ES-I3 (cell line): Measurements from ENCODE around the gene ART3.
"Not testable (repeated sequence)": the region's sequence is repeated elsewhere in the genome, so short reads cannot be mapped to it uniquely, and the experiment has no call there.

ENCODE experiments used
- H3K36me3 ChIP-seq: 2 replicates; pipeline ENCODE4 v1.6.1; 2013; ENCODE audit warnings: mild to moderate bottlenecking, low read length, control low read depth, moderate library complexity; ENCODE audit not compliant: insufficient read depth
- H3K4me1 ChIP-seq: 2 replicates; pipeline ENCODE4 v1.6.1; 2013; ENCODE audit warnings: mild to moderate bottlenecking, control low read depth, low read length; ENCODE audit not compliant: insufficient read depth
- H3K9ac ChIP-seq: 2 replicates; pipeline ENCODE4 v1.6.1; 2013; ENCODE audit warnings: low read depth, mild to moderate bottlenecking, low read length, moderate library complexity
- H3K9me3 ChIP-seq: 2 replicates; pipeline ENCODE4 v1.6.1; 2013; ENCODE audit warnings: mild to moderate bottlenecking, low read length, moderate library complexity; ENCODE audit not compliant: control insufficient read depth, insufficient read depth

Gene ART3

GRCh38 chr4:76074468-76074867, at the start of gene ART3:
TSS of gene ART3 (plus strand) at chr4:76074709. CDS start at chr4:76075890, 1,181 bp downstream.
- no peaks in the 10 kb centered on the region for H3K36me3 ChIP-seq

GRCh38 chr4:76028350-76028765, 46.2 kb upstream of the ART3 start:
- Histone ChIP-seq H3K36me3 (no peaks in the 10 kb centered on the region), H3K9me3 (no peaks in the 10 kb centered on the region), H3K4me1 (no peaks in the 10 kb centered on the region), H3K9ac (no peak overlapping the region)

More at GRCh38 chr4:76074468-76074867, at the start of gene ART3:
- Histone ChIP-seq H3K4me1 (peaks cover 19% of the 10 kb centered on the region), H3K9me3 (no peaks in the 10 kb centered on the region), H3K9ac (no peak within 1 kb of the TSS)

- H3K9ac ChIP-seq, result no peak overlapping the region
- H3K4me1 ChIP-seq, result no peaks in the 10 kb centered on the region
- no peaks in the 10 kb centered on the region for H3K9me3 ChIP-seq
- H3K36me3 ChIP-seq, result no peaks in the 10 kb centered on the region
These were observed 45.2 kb upstream of the ART3 start for GRCh38 chr4:76029300-76029699.

GRCh38 chr4:76035141-76035540, 39.4 kb upstream of the ART3 start:
- H3K9ac ChIP-seq, result no peak overlapping the region
- no peaks in the 10 kb centered on the region for H3K36me3 ChIP-seq
- H3K9me3 ChIP-seq, result no peaks in the 10 kb centered on the region
- no peaks in the 10 kb centered on the region for H3K4me1 ChIP-seq

GRCh38 chr4:76035799-76036380, 38.6 kb upstream of the ART3 start, which contains the start of gene CXCL11:
TSS of gene CXCL11 (minus strand) at chr4:76036070. CDS start at chr4:76035987, 83 bp downstream.
- H3K4me1 ChIP-seq, result no peaks in the 10 kb centered on the region
- no peak within 1 kb of the TSS for H3K9ac ChIP-seq
- no peaks in the 10 kb centered on the region for H3K36me3 ChIP-seq
- no peaks in the 10 kb centered on the region for H3K9me3 ChIP-seq

GRCh38 chr4:76036855-76037254, 37.7 kb upstream of the ART3 start:
- Histone ChIP-seq H3K9me3 (no peaks in the 10 kb centered on the region), H3K9ac (no peak overlapping the region), H3K36me3 (no peaks in the 10 kb centered on the region), H3K4me1 (no peaks in the 10 kb centered on the region)

- not testable (repeated sequence) for H3K9ac ChIP-seq, H3K36me3 ChIP-seq, H3K9me3 ChIP-seq, H3K4me1 ChIP-seq
These were observed 32.1 kb upstream of the ART3 start for GRCh38 chr4:76042241-76042998.

GRCh38 chr4:76043306-76043705, 31.2 kb upstream of the ART3 start:
- not testable (repeated sequence) for H3K9me3 ChIP-seq, H3K4me1 ChIP-seq, H3K9ac ChIP-seq, H3K36me3 ChIP-seq

- H3K36me3 ChIP-seq, H3K9ac ChIP-seq, H3K4me1 ChIP-seq, H3K9me3 ChIP-seq: not testable (repeated sequence)
These were observed 29.8 kb upstream of the ART3 start for GRCh38 chr4:76044686-76045085.

GRCh38 chr4:76049860-76050416, 24.6 kb upstream of the ART3 start:
- not testable (repeated sequence) for H3K36me3 ChIP-seq, H3K9me3 ChIP-seq, H3K9ac ChIP-seq, H3K4me1 ChIP-seq

- H3K9ac ChIP-seq, H3K9me3 ChIP-seq, H3K36me3 ChIP-seq: not testable (repeated sequence)
- H3K4me1 ChIP-seq, result peaks cover 13% of the 10 kb centered on the region
These were observed 23.9 kb upstream of the ART3 start for GRCh38 chr4:76050560-76051050.

GRCh38 chr4:76053730-76054129, 20.8 kb upstream of the ART3 start:
- Histone ChIP-seq H3K9me3 (no peaks in the 10 kb centered on the region), H3K36me3 (no peaks in the 10 kb centered on the region), H3K9ac (no peak overlapping the region), H3K4me1 (peaks cover 21% of the 10 kb centered on the region)

GRCh38 chr4:76055016-76055415, 19.5 kb upstream of the ART3 start:
- Histone ChIP-seq H3K4me1 (peaks cover 21% of the 10 kb centered on the region), H3K9ac (no peak overlapping the region), H3K9me3 (no peaks in the 10 kb centered on the region), H3K36me3 (no peaks in the 10 kb centered on the region)

- Histone ChIP-seq H3K4me1 (peaks cover 21% of the 10 kb centered on the region), H3K9me3 (no peaks in the 10 kb centered on the region), H3K36me3 (no peaks in the 10 kb centered on the region), H3K9ac (no peak overlapping the region)
These were observed 19.1 kb upstream of the ART3 start for GRCh38 chr4:76055421-76055820.

GRCh38 chr4:76058302-76058701, 16.2 kb upstream of the ART3 start:
- H3K9me3 ChIP-seq, result no peaks in the 10 kb centered on the region
- no peak overlapping the region for H3K9ac ChIP-seq
- H3K36me3 ChIP-seq, result no peaks in the 10 kb centered on the region
- peaks cover 21% of the 10 kb centered on the region for H3K4me1 ChIP-seq
